ENCODE data around the gene GSTM1.
A peak's percentile ranks its signal among the peaks of the same experiment; 100 is the strongest.

Gene GSTM1
- 0.19 to 9.6 (median 8.6) reads per million in 3 experiments for total RNA-seq

DNA sequence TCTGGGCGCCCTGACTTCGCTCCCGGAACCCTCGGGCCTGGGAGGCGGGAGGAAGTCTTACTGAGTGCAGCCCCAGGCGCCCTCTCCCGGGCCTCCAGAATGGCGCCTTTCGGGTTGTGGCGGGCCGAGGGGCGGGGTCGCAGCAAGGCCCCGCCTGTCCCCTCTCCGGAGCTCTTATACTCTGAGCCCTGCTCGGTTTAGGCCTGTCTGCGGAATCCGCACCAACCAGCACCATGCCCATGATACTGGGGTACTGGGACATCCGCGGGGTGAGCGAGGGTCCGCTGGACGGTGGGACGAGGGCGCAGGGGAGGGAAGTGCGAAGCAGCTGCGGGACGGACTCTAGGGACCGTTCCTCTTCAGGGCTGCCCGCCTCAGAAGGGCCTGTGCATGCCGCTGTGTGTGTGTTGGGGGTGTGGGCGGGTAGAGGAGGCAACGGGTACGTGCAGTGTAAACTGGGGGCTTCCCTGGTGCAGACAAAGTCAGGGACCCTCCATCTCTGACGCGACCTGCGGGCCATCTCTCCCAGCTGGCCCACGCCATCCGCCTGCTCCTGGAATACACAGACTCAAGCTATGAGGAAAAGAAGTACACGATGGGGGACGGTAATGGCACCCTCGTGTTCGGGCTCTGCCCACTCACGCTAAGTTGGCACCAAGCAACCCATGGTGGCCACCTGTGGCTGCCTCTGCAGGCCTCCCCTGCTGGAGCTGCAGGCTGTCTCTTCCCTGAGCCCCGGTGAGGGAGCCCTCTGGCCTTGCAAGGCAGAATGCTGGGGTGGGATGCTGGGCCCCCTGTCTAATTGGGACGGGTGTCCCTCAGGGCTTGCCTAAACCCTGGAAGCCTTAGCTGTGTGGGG, at the start of gene GSTM1:
TSS of gene GSTM1 (plus strand) at position 177 of the 859 bp plus-strand sequence. CDS start at position 234, 57 bp downstream.
- DNase-seq, result no peak

DNA sequence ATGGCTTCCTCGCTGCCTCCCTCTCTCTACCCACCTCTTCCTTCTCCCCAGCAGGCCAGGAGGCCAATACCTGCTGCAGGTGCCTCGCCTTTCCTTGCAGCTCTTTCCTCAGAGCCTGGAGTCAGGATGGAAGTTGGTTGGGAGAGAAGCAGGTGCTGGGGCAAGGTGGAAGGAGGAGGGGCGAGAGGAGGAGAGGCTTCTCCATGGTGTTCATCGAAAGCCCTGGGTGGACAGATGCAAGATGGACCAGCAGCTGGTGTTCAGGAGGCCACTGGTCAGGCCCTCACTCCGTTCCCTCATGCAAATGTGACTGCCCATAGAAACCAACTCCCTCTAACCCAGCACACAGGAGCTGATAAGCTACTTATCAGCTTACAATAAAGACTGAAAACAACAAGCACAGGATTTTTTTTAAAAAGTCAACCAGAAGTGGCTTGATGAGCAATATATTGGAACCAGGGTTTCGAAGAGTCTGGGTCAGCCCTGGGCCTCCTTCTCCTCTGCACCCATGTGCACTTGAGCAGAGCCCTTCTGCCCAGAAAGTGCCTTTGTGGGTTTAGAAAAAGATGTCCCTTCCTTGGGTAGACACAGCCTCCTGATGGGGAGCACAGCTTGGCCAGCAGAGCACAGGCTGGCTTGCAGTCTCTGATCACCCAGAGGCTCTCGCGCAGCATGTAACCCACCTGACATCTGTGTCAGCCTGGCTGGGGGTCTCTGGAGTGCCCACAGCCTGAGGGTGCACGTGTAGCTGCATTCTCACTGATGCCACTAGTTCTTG, 48.4 kb upstream of the GSTM1 start:
- no peak for DNase-seq

- DNase-seq, result no peak
These were observed 47.8 kb upstream of the GSTM1 start for GRCh38 chr1:109639841-109640184.

- peak; percentile 76 for DNase-seq
These were observed 47.2 kb upstream of the GSTM1 start for GRCh38 chr1:109640285-109640865.

- DNase-seq, result no peak
These were observed 46.4 kb upstream of the GSTM1 start for GRCh38 chr1:109641078-109641740.

DNA sequence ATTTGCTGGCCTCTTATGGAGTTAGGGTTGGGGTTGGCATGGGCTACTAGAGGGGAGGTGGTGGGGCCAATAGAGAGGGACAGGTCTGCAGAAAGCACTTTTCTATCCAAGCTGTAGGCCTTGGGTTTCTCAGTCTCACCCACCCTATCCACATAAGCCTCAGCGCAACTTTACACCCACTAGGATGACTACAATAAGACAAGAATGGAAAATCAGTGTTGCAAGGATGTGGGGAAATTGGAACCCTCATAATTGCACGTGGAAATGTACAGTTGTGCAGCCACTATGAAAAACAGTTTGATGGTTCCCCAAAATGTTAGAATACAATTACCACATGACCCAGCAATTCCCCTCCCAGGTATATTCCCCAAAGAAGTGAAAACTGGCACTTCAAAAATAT, 45.8 kb upstream of the GSTM1 start:
- no peak for DNase-seq

- no peak for DNase-seq
These were observed 45.0 kb upstream of the GSTM1 start for GRCh38 chr1:109642626-109643025.

DNA sequence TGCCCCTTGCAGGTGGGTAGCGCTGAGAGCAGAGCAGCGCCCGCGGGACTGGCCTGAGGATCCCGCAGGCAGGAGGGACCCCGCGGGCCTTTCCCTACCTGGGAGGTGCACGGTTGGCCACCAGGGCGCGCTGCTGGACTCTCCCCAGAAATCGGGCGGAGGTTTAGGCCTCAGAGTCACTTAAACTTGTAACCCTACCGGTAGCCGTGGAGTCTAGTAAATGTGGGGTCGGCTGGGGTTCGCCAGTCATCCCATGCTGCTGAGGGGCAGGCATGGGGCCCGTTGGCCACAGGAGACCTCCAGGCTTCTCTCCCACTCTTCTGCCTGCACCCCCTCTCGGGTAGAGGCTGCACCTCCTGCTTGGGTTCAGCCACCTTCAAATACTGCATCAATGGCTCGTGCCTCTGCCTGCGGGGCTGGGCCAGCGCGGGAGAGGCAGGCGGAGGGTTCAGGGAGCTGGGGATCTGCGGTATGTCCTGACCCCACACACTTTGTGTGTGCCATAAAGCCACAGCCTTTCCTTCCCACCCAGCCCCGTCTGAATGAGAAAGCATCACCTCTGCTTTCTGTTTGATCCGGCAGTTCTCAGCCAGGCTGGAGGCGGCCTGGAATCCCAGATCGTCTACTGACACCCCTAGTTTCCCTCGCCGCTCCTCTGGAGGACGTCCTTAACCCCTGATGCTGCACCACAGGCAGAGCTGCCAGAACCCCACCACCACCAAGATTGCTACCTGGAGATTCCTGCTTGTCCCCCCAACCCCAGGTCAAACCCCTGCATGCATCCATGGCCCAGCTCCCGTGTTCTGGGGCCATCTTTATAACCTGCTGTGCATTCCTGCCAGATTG, 44.0 kb upstream of the GSTM1 start:
- DNase-seq, result peak; percentile 72

DNA sequence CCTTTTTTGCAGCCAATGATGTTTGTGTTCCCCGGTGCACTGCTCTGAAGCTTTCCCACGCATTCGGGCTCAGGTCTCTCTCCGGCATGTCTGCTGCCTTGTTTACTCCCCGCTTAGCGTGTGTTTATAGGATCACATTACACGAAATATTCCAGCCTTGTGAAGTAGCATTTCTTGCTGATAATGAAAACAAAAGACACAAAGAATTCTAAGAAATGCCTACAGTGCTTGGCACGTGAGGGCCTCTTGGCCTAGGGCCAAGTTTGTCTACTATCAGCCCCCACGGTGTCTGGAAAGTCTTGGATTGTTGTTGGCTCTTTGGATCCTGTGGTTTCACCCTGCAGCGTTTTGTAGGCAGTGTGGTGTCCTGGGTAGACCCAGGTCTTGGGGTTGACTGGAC, 42.9 kb upstream of the GSTM1 start:
- DNase-seq, result no peak

DNA sequence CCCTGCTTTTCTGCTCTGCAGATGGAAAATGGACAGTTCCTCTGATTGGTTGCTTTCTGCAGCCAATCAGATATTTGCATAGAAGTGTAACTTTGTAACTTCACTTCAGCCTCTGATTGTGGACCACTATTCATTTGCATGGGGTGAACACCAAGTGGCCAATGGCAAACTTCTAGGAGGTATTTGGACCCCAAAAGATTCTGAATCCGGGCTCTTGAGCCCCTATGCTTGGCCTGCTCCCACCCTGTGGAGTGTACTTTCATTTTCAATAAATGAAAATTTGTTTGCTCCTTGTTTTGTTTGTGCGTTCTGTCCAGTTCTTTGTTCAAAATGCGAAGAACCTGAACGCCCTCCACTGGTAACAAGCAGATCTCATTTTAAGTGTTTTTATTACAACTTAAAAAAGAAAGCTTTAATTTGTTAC, 38.1 kb upstream of the GSTM1 start:
- DNase-seq, result no peak

DNA sequence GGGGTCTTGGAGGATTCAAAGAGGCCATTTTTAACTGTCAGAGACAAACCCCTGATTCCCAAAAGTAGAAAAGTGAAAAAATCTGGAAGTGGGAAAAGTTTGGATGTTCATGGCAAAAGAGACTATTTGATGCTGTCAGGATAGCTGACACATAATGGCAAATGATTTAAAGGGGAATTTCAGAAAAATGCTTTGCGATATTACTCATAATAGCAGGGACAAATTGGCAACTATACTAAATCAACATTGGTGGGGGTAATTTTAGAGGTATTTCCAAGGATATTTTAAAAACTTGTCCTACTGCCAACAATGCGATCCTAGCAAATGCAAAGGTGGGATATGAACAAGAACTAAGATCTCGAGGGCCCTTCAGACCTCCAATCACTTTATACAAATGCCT, 37.0 kb upstream of the GSTM1 start:
- no peak for DNase-seq

- no peak for DNase-seq
These were observed 35.2 kb upstream of the GSTM1 start for GRCh38 chr1:109652402-109652801.

- no peak for DNase-seq
These were observed 34.3 kb upstream of the GSTM1 start for GRCh38 chr1:109653306-109653705.

DNA sequence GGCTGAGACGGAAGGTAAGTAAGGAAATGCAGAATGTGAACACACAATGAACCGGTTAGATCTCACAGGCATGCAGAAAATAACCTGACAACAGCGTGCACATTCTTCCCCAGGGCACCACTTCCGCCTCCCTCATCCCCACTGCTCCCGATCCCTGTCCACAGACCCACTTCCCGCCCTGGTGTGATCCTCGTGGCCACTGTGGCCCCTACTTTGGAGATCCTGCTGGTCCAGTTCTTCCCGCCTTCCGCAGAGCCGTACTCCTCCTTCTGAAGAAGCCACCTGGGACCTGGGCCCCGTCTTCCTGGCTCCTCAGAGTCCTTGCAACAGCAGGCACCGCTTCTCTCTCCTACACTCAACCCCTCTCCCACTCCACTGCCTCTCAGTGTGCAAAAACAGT, 33.1 kb upstream of the GSTM1 start:
- no peak for DNase-seq

- peak; percentile 32 for DNase-seq
These were observed 31.8 kb upstream of the GSTM1 start, which contains the start of gene GSTM4 for GRCh38 chr1:109655615-109656519. Gene GSTM4, plus strand, starts transcription at chr1:109656099. Its CDS starts 291 bp downstream, at chr1:109656390.

- DNase-seq, result no peak
These were observed 30.2 kb upstream of the GSTM1 start for GRCh38 chr1:109657395-109657794.

DNA sequence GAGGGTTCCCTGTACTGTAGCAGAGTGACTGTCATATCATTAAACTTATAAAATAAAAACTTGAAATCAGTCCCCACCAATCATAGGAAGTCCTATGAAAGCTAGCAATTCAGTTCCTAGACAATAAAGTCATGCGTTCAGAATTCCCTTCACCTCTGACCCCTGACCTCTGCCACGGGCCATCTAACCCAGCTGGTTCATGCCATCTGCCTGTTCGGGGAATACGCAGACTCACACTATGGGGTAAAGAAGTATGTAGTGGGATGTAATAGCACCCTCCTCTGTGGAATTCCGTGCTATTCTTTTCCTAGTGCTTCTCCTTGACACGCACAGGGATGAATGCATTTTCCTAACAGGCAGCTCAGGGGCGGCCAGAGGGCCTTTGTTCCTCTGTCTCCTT, 29.6 kb upstream of the GSTM1 start:
- no peak for DNase-seq

DNA sequence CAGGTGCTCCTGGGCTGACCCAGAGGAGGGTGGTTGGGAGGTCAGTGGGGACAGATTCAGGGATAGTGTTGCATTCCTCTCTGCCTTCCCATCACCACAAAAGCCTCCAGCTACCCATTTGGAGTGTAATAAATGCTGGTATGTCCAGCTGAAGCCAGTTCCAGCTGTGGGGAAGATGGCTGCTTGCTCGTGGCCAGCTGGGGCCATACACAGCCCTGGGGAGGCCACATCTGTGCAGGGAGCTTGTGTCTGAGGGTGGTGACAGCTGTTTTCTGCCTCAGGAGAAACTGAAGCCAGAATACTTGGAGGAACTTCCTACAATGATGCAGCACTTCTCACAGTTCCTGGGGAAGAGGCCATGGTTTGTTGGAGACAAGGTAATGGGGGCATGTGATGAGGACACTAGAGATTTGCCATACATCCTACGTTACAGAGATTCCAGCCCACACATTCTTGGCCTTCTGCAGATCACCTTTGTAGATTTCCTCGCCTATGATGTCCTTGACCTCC, 29.0 kb upstream of the GSTM1 start:
- no peak for DNase-seq

GRCh38 chr1:109659145-109659544, 28.5 kb upstream of the GSTM1 start:
- DNase-seq, result no peak

DNA sequence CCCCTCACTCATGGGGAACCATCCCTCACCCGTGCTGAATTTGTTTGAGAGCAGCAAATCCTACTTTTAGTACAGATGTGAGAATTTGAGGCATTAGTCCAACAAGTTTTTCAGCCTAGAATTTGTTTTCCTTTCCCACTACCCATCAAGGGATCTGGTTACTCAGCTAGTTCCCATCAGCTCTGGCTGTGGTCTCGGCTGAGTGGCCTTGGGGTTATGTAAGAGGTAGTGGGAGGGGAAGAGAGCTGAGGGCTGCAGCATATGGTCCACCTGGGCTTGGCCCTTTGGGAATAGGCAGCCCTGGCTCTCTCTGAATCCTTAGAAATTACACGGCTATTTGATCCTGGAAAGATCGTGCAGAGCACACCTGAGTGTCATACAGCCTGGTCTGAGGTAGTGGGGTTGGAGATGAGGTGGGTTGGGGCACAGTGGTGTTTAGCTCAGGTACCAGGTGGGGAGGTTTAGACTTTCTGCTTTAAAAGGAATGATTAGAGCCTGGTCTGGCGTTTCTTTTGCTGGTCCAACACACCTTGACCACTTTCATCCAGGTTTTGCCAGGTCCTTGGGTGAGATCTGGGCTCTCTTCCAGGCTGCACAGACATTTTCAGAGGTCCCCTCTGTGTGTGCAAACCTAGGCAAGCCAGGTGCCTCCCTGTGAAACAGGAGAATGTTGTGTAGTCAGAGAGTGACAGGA, 27.5 kb upstream of the GSTM1 start:
- DNase-seq, result no peak

Measured in central memory CD4-positive, alpha-beta T cell (primary cell).